LoVo (cell line): ENCODE results near the gene RHOT2.

Experiments
- DNase-seq: peaks from one replicate; pipeline ENCODE4 v3.0.0-alpha.2; 2016; ENCODE audit warnings: low spot score

Gene RHOT2

GRCh38 chr16:670485-671352, 2.8 kb downstream of the RHOT2 start:
- DNase-seq = no peak

- DNase-seq = no peak
These were observed 3.6 kb downstream of the RHOT2 start for GRCh38 chr16:671353-672131.

GRCh38 chr16:672371-672770, 4.4 kb downstream of the RHOT2 start:
- DNase-seq = no peak

GRCh38 chr16:672851-673250, 4.9 kb downstream of the RHOT2 start:
- no peak for DNase-seq

GRCh38 chr16:673399-673991, 5.6 kb downstream of the RHOT2 start:
- no peak for DNase-seq

- no peak for DNase-seq
These were observed 6.4 kb downstream of the RHOT2 start for GRCh38 chr16:674214-674881.

GRCh38 chr16:674968-675883, 7.3 kb downstream of the RHOT2 start, which contains the start of gene RHBDL1:
Gene RHBDL1, plus strand, starts transcription at chr16:675671. Its CDS starts 120 bp downstream, at chr16:675791.
- no peak for DNase-seq

GRCh38 chr16:675884-676564, 8.1 kb downstream of the RHOT2 start:
- DNase-seq = no peak

GRCh38 chr16:676565-676902, 8.6 kb downstream of the RHOT2 start:
- no peak for DNase-seq

- no peak for DNase-seq
These were observed 9.0 kb downstream of the RHOT2 start for GRCh38 chr16:676913-677312.

- DNase-seq = no peak
These were observed 9.6 kb downstream of the RHOT2 start for GRCh38 chr16:677316-678190.

GRCh38 chr16:678209-678857, 10.4 kb downstream of the RHOT2 start:
- DNase-seq = no peak

GRCh38 chr16:678858-679813, 11.2 kb downstream of the RHOT2 start:
- DNase-seq = peak; percentile 31

- DNase-seq = peak; percentile 84
These were observed 12.1 kb downstream of the RHOT2 start, which contains the start of gene STUB1 for GRCh38 chr16:679814-680624. Gene STUB1, plus strand, starts transcription at chr16:680410. Its CDS starts 116 bp downstream, at chr16:680526.

- no peak for DNase-seq
These were observed 12.7 kb downstream of the RHOT2 start for GRCh38 chr16:680625-680945.

GRCh38 chr16:680967-681745, 13.2 kb downstream of the RHOT2 start:
- DNase-seq = peak; percentile 19
